ENCODE results near the gene IGFN1. TPM values are rescaled to one million over a fixed set of nuclear protein-coding genes. Genes with fewer than 3 reads are reported as not detected.

Gene IGFN1
- total and polyA plus RNA-seq, 9 of the 15 experiments (the other 6 are each of a cell fraction or from before 2014, with no cell fraction given): 0.04 TPM; not detected in 8

DNA sequence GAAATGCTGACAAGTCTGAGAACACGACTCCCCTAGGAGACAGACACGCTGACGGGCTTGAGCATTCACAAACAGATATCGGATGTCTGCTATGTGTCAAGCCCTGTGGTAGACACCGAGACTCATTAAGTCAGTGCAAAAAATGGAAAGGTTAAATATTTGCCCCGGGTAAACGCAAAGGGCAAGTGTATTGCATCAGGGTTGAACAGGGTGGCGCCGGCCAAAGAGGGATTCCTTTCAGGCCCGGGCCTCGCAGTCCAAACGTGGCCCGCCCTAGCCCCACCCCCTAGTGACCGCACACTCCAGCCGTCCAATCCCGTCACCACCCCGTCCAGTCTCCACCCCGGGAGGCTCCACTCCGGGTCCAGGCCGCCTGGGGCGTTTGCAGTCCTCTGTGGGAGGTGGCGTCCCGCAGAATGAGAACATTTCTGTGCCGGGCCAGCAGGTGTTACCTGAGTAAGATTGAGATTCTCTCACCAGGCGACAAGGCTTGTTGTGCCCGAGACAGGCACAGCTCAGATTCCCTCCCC, 20.0 kb upstream of the IGFN1 start (continued):
- TF ChIP-seq, protein P1, sequence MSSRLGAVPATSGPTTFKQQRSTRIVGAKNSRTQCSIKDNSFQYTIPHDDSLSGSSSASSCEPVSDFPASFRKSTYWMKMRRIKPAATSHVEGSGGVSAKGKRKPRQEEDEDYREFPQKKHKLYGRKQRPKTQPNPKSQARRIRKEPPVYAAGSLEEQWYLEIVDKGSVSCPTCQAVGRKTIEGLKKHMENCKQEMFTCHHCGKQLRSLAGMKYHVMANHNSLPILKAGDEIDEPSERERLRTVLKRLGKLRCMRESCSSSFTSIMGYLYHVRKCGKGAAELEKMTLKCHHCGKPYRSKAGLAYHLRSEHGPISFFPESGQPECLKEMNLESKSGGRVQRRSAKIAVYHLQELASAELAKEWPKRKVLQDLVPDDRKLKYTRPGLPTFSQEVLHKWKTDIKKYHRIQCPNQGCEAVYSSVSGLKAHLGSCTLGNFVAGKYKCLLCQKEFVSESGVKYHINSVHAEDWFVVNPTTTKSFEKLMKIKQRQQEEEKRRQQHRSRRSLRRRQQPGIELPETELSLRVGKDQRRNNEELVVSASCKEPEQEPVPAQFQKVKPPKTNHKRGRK (tag; IDR thresholded peaks at IDR 0.05): no peak
- TF ChIP-seq SPI1 (IDR thresholded peaks at IDR 0.05; ENCODE audit: borderline replicate concordance, low read depth, low read length) (no peak), POLR2H (tag; IDR thresholded peaks at IDR 0.05; ENCODE audit: low read depth) (peak; percentile 78), ZNF717 (CRISPR knock-in tag; IDR thresholded peaks at IDR 0.05) (no peak), YBX1 (IDR thresholded peaks at IDR 0.05) (no peak), BRF1 (IDR thresholded peaks at IDR 0.05; ENCODE audit: borderline replicate concordance, extremely low read depth, insufficient read length) (no peak), ZBTB17 (CRISPR knock-in tag; IDR thresholded peaks at IDR 0.05) (no peak), KLF10 (CRISPR knock-in tag; IDR thresholded peaks at IDR 0.05) (no peak), ESRRB (CRISPR knock-in tag; IDR thresholded peaks at IDR 0.05; ENCODE audit: borderline replicate concordance) (no peak), ZNF3 (CRISPR knock-in tag; IDR thresholded peaks at IDR 0.05) (no peak), TCF7L2 (IDR thresholded peaks at IDR 0.05; ENCODE audit: low read depth, low read length) (no peak), ILK (tag; IDR thresholded peaks at IDR 0.05; ENCODE audit: borderline replicate concordance, low read depth) (no peak), MYC (IDR thresholded peaks at IDR 0.05; ENCODE audit: low read depth, low read length) (peak; percentile 95), MYC (CRISPR knock-in tag; IDR thresholded peaks at IDR 0.05; ENCODE audit: borderline replicate concordance, low read depth) (no peak)
- TF ChIP-seq, protein P2, sequence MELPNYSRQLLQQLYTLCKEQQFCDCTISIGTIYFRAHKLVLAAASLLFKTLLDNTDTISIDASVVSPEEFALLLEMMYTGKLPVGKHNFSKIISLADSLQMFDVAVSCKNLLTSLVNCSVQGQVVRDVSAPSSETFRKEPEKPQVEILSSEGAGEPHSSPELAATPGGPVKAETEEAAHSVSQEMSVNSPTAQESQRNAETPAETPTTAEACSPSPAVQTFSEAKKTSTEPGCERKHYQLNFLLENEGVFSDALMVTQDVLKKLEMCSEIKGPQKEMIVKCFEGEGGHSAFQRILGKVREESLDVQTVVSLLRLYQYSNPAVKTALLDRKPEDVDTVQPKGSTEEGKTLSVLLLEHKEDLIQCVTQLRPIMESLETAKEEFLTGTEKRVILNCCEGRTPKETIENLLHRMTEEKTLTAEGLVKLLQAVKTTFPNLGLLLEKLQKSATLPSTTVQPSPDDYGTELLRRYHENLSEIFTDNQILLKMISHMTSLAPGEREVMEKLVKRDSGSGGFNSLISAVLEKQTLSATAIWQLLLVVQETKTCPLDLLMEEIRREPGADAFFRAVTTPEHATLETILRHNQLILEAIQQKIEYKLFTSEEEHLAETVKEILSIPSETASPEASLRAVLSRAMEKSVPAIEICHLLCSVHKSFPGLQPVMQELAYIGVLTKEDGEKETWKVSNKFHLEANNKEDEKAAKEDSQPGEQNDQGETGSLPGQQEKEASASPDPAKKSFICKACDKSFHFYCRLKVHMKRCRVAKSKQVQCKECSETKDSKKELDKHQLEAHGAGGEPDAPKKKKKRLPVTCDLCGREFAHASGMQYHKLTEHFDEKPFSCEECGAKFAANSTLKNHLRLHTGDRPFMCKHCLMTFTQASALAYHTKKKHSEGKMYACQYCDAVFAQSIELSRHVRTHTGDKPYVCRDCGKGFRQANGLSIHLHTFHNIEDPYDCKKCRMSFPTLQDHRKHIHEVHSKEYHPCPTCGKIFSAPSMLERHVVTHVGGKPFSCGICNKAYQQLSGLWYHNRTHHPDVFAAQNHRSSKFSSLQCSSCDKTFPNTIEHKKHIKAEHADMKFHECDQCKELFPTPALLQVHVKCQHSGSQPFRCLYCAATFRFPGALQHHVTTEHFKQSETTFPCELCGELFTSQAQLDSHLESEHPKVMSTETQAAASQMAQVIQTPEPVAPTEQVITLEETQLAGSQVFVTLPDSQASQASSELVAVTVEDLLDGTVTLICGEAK (IDR thresholded peaks at IDR 0.05): peak; percentile 8; the same call in 1 of the 2 replicates
- TF ChIP-seq, protein P2 (CRISPR knock-in tag; IDR thresholded peaks at IDR 0.05): no peak
- TF ChIP-seq, protein P3, sequence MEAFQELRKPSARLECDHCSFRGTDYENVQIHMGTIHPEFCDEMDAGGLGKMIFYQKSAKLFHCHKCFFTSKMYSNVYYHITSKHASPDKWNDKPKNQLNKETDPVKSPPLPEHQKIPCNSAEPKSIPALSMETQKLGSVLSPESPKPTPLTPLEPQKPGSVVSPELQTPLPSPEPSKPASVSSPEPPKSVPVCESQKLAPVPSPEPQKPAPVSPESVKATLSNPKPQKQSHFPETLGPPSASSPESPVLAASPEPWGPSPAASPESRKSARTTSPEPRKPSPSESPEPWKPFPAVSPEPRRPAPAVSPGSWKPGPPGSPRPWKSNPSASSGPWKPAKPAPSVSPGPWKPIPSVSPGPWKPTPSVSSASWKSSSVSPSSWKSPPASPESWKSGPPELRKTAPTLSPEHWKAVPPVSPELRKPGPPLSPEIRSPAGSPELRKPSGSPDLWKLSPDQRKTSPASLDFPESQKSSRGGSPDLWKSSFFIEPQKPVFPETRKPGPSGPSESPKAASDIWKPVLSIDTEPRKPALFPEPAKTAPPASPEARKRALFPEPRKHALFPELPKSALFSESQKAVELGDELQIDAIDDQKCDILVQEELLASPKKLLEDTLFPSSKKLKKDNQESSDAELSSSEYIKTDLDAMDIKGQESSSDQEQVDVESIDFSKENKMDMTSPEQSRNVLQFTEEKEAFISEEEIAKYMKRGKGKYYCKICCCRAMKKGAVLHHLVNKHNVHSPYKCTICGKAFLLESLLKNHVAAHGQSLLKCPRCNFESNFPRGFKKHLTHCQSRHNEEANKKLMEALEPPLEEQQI (IDR thresholded peaks at IDR 0.05): no peak

Measured in K562 (cell line).